Activated T-cell treated with anti-CD3 and anti-CD28 coated beads, Interleukin-2, amount 50 U/mL, for 4 hours (primary cell): Measurements from ENCODE around the gene SEC14L1. TPM values are rescaled to one million over a fixed set of nuclear protein-coding genes. Genes with fewer than 3 reads are reported as not detected.

Source experiments
- ATAC-seq, 2 donors: fragments of 200-7000 bp; cut with Tn5 transposase; one replicate each; pipeline ENCODE4 v1.10.0; 2021
- DNase-seq: peaks from one replicate; pipeline ENCODE4 v3.0.0-alpha.2; 2020
- H3K27me3 Mint-ChIP-seq: one replicate; pipeline ENCODE4 v1.8.0; 2021; ENCODE audit warnings: low read depth, mixed read lengths
- H3K36me3 Mint-ChIP-seq: one replicate; pipeline ENCODE4 v1.8.0; 2022; ENCODE audit warnings: mixed read lengths; ENCODE audit not compliant: insufficient read depth
- H3K4me1 Mint-ChIP-seq: one replicate; pipeline ENCODE4 v1.8.0; 2021; ENCODE audit warnings: low read depth, mixed read lengths
- H3K4me3 Mint-ChIP-seq: one replicate; pipeline ENCODE4 v1.8.0; 2021; ENCODE audit warnings: mild to moderate bottlenecking, moderate library complexity, mixed read lengths
- H3K9me3 Mint-ChIP-seq: one replicate; pipeline ENCODE4 v1.8.0; 2021; ENCODE audit warnings: mixed read lengths
- total RNA-seq, 3 donors: library from RNA; stranded (reverse); gene quantifications; one replicate each; pipeline ENCODE4 v1.2.1, GENCODE V29; 2021

The SEC14L1 gene
- total RNA-seq, 3 donors from 2014 or later, result 26.5 to 36.9 (median 27.4) TPM

- no peaks in the 10 kb centered on the region for H3K9me3 Mint-ChIP-seq
- ATAC-seq (no peak), DNase-seq (no peak)
- H3K27me3 Mint-ChIP-seq, result peaks cover 22% of the 10 kb centered on the region
- no peak overlapping the region for H3K4me3 Mint-ChIP-seq
- no peaks in the 10 kb centered on the region for H3K36me3 Mint-ChIP-seq
- H3K4me1 Mint-ChIP-seq, result no peaks in the 10 kb centered on the region
These were observed 116.4 kb downstream of the SEC14L1 start for GRCh38 chr17:77257169-77257568.

GRCh38 chr17:77257596-77258458 is 117.1 kb downstream of the SEC14L1 start:
- Mint-ChIP-seq H3K4me3 (no peak overlapping the region), H3K4me1 (no peaks in the 10 kb centered on the region), H3K27me3 (peaks cover 22% of the 10 kb centered on the region), H3K36me3 (no peaks in the 10 kb centered on the region), H3K9me3 (no peaks in the 10 kb centered on the region)
- ATAC-seq, result no peak
- DNase-seq, result no peak

- H3K27me3 Mint-ChIP-seq, result peaks cover 22% of the 10 kb centered on the region
- H3K9me3 Mint-ChIP-seq, result no peaks in the 10 kb centered on the region
- H3K4me3 Mint-ChIP-seq, result no peak overlapping the region
- DNase-seq (no peak), ATAC-seq (no peak)
- H3K36me3 Mint-ChIP-seq, result no peaks in the 10 kb centered on the region
- H3K4me1 Mint-ChIP-seq, result no peaks in the 10 kb centered on the region
These were observed 117.9 kb downstream of the SEC14L1 start for GRCh38 chr17:77258638-77259037.

- no peak for ATAC-seq
- Mint-ChIP-seq H3K4me3 (no peak overlapping the region), H3K4me1 (no peaks in the 10 kb centered on the region), H3K36me3 (no peaks in the 10 kb centered on the region), H3K9me3 (no peaks in the 10 kb centered on the region), H3K27me3 (peaks cover 3% of the 10 kb centered on the region)
- DNase-seq, result no peak
These were observed 124.0 kb downstream of the SEC14L1 start for GRCh38 chr17:77264617-77265230.

- Mint-ChIP-seq H3K27me3 (peaks cover 2% of the 10 kb centered on the region), H3K4me3 (no peak overlapping the region), H3K9me3 (no peaks in the 10 kb centered on the region), H3K4me1 (no peaks in the 10 kb centered on the region), H3K36me3 (no peaks in the 10 kb centered on the region)
- DNase-seq, result no peak
- ATAC-seq, result no peak
These were observed 125.4 kb downstream of the SEC14L1 start for GRCh38 chr17:77266213-77266612.
